Chondrocyte (in vitro differentiated cells): ENCODE results near the gene STXBP4. TPM values are rescaled to one million over a fixed set of nuclear protein-coding genes. Genes with fewer than 3 reads are reported as not detected.

ENCODE experiments used
- DNase-seq: peaks from one replicate; pipeline ENCODE4 v3.0.0; 2021; ENCODE audit warnings: mixed read lengths, low spot score
- H3K27ac Mint-ChIP-seq: one replicate; pipeline ENCODE4 v1.8.0; 2021; ENCODE audit warnings: mild to moderate bottlenecking, moderate library complexity, mixed read lengths; ENCODE audit not compliant: unreplicated experiment
- H3K27me3 Mint-ChIP-seq: 2 replicates; pipeline ENCODE4 v1.8.0; 2021; ENCODE audit warnings: low read depth, mixed read lengths
- H3K36me3 Mint-ChIP-seq: 2 replicates; pipeline ENCODE4 v1.8.0; 2021; ENCODE audit warnings: low read depth, mixed read lengths
- H3K4me1 Mint-ChIP-seq: 2 replicates; pipeline ENCODE4 v1.8.0; 2021; ENCODE audit warnings: low read depth, mild to moderate bottlenecking, mixed read lengths
- H3K4me3 Mint-ChIP-seq: one replicate; pipeline ENCODE4 v1.8.0; 2021; ENCODE audit warnings: mild to moderate bottlenecking, moderate library complexity, mixed read lengths; ENCODE audit not compliant: unreplicated experiment
- H3K9me3 Mint-ChIP-seq: 2 replicates; pipeline ENCODE4 v1.8.0; 2021; ENCODE audit warnings: low read depth, mixed read lengths
- total RNA-seq: library from RNA; stranded (reverse); gene quantifications from 3 replicates; pipeline ENCODE4 v1.2.1, GENCODE V29; 2021
- TF ChIP-seq, protein P1 (sequence below): fragments of 200-600 bp; sonication (generic); IDR thresholded peaks from 2 replicates; pipeline ENCODE4 v1.5.0; 2021; ENCODE audit warnings: antibody characterized with exemption, mild to moderate bottlenecking, moderate library complexity

The STXBP4 gene
- total RNA-seq, 1 donor from 2014 or later: 11.9 TPM

DNA sequence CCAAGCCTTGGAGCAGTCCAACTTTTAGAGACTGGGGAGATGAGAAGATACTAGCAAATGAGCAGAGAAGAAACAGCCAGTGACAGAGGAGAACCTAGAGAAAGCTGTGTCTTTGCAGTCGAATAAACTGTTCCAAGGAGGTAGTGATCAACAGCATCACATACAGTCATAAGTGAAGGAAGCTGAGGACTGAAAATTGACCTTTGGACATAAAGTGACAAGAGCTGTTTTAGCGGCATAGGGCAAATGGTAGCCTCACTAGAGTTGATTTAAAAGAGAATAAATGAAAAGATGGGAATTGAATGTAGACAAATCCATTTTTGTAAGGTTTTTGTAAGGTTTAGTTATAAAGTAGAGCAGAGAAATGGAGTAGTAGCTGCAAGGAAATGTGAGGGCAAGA lies 165.0 kb downstream of the STXBP4 start:
- Mint-ChIP-seq H3K36me3 (no peaks in the 10 kb centered on the region), H3K4me3 (no peak overlapping the region), H3K27ac (no peak overlapping the region), H3K27me3 (no peaks in the 10 kb centered on the region), H3K9me3 (no peaks in the 10 kb centered on the region), H3K4me1 (peaks cover 12% of the 10 kb centered on the region)
- TF ChIP-seq, protein P1, sequence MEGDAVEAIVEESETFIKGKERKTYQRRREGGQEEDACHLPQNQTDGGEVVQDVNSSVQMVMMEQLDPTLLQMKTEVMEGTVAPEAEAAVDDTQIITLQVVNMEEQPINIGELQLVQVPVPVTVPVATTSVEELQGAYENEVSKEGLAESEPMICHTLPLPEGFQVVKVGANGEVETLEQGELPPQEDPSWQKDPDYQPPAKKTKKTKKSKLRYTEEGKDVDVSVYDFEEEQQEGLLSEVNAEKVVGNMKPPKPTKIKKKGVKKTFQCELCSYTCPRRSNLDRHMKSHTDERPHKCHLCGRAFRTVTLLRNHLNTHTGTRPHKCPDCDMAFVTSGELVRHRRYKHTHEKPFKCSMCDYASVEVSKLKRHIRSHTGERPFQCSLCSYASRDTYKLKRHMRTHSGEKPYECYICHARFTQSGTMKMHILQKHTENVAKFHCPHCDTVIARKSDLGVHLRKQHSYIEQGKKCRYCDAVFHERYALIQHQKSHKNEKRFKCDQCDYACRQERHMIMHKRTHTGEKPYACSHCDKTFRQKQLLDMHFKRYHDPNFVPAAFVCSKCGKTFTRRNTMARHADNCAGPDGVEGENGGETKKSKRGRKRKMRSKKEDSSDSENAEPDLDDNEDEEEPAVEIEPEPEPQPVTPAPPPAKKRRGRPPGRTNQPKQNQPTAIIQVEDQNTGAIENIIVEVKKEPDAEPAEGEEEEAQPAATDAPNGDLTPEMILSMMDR: no peak
- no peak for DNase-seq

DNA sequence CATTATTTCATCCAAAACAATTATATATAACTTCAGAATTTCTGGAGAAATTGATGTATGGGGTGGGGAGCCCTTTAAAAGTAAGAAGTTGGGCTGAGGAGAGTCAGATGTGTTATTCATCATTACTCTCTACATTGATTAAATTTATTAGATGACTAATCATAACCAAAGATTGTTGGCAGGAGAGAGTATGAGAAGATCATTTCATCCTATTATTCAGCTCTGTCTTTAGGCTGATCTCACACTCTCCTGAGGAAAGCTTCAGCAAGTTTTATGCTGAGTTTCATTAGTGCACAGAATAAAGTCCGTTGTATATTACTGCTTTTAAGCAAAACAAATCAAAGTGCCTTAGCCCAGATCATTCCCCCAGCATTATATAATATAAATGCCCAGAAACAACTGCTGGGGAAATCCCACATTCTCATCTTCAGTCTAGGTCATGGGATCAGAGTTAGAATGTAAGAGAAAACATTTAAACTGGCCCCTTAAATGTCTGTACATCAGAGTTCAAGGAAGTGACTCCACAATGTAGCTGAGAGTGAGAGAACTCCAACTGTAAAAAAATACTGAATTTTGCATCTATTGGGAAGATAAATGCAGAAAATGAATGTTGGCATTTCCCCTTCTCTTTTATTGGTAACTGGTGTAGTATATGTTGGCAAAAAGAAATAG lies 166.1 kb downstream of the STXBP4 start:
- DNase-seq: no peak

DNA sequence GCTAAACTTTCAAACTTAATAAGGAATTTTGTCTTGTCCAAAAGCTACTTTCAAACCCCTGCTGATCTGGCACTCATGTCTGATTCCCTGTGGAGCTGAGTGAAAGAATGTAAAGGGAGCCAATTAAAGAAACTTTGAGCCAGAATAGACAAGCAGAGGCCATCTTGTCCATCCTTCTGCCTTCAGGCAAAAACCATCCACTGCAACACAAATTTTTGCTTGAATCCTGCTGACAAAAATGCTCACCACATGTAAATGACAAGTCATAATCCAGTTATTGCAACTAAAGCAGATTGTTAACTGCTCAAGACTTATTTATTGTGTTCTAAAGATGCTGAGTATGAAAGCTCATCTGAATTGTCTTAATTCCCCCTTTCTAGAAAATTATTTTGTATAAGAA lies 172.2 kb downstream of the STXBP4 start:
- Mint-ChIP-seq H3K36me3 (peaks cover 3% of the 10 kb centered on the region), H3K4me1 (peaks cover 4% of the 10 kb centered on the region), H3K9me3 (no peaks in the 10 kb centered on the region), H3K4me3 (no peak overlapping the region), H3K27me3 (no peaks in the 10 kb centered on the region), H3K27ac (no peak overlapping the region)
- no peak for DNase-seq
- TF ChIP-seq, protein P1: no peak

More for the DNA sequence above, 166.1 kb downstream of the STXBP4 start:
- no peaks in the 10 kb centered on the region for H3K36me3 Mint-ChIP-seq
- peak overlapping the region; percentile 18 for H3K27ac Mint-ChIP-seq
- TF ChIP-seq, protein P1: no peak
- no peaks in the 10 kb centered on the region for H3K9me3 Mint-ChIP-seq
- H3K27me3 Mint-ChIP-seq: no peaks in the 10 kb centered on the region
- no peak overlapping the region for H3K4me3 Mint-ChIP-seq
- peaks cover 12% of the 10 kb centered on the region for H3K4me1 Mint-ChIP-seq

DNA sequence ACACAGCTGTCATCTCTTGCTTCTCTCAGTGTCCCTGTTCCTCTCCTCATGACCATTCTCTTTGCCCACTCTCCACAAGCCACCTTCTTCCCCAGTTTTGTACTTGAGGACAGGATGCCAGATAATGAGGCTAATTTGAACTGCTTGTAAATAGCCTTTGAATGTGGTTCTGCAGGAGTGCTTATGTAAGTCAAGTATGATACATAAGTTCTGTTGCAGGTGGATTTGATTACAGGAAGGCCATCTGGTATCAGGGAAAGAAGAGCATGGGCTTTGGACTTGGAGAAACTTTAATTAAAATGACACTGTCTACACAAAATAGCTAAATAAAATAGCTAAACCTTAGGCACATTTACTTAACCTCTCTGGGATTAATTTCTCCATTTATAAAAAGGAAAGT lies 176.0 kb downstream of the STXBP4 start:
- no peak for DNase-seq
- H3K4me3 Mint-ChIP-seq: no peak overlapping the region
- H3K9me3 Mint-ChIP-seq: no peaks in the 10 kb centered on the region
- no peak overlapping the region for H3K27ac Mint-ChIP-seq
- TF ChIP-seq, protein P1: no peak
- peaks cover 3% of the 10 kb centered on the region for H3K36me3 Mint-ChIP-seq
- H3K27me3 Mint-ChIP-seq: no peaks in the 10 kb centered on the region
- H3K4me1 Mint-ChIP-seq: peaks cover 4% of the 10 kb centered on the region

DNA sequence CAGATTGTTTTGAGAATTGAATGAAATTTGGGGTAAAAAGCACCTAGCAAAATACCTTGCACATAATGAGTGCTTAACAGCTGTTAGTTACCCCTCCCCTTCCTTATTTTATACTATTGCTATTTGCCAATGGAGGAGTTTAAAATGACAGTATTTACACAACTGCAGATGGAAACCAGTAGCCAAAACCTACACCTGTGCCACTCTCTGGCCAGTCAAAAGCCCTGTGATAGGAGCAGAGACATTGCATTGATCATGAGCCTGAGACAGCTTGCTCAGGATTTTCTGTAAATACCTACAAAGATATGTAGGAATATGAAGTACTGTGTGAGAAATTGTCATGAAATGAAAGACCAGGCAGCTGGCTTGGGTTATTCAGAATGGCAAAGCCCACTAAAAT lies 180.9 kb downstream of the STXBP4 start:
- Mint-ChIP-seq H3K27ac (no peak overlapping the region), H3K27me3 (no peaks in the 10 kb centered on the region), H3K36me3 (peaks cover 4% of the 10 kb centered on the region), H3K4me3 (no peak overlapping the region), H3K4me1 (no peaks in the 10 kb centered on the region), H3K9me3 (peaks cover 3% of the 10 kb centered on the region)
- no peak for DNase-seq
- TF ChIP-seq, protein P1: no peak
